ENCODE data around the gene PDLIM5. TPM values are rescaled to one million over a fixed set of nuclear protein-coding genes. Genes with fewer than 3 reads are reported as not detected.

PDLIM5 gene
- total and polyA plus RNA-seq, 2 of the 8 experiments (the other 6 are each of a cell fraction or from before 2014, with no cell fraction given), result 37.3 to 62.1 TPM

GRCh38 chr4:94491322-94491721 is 39.6 kb downstream of the PDLIM5 start:
- H4K5ac ChIP-seq (ENCODE audit: insufficient read length, low read depth, low read length), result no peak overlapping the region
- 88% methylated on average over 2 of the region's 2 CpGs; no CpG with 5 or more reads in 1 of the 2 experiments for WGBS, 2 experiments (ENCODE audit: extremely low coverage in 1 of 2, insufficient coverage in 1 of 2, insufficient read length in 1 of 2, insufficient replicate concordance in 2 of 2, low coverage in 1 of 2, low lambda C conversion rate in 2 of 2, missing lambda C conversion rate in 1 of 2)
- CTCF ChIA-PET (ENCODE audit: partially characterized antibody), result interaction anchor here (0.9 kb wide), 1 partner anchor 11 kb away, joined by 3 read pairs; no protein-coding TSS in a partner anchor
- TF ChIP-seq GTF2F1 (IDR thresholded peaks at IDR 0.05; ENCODE audit: borderline replicate concordance, low read depth, low read length) (no peak), KDM1A (IDR thresholded peaks at IDR 0.05; ENCODE audit: borderline replicate concordance, low read length) (no peak), POLR2AphosphoS5 (IDR thresholded peaks at IDR 0.05; ENCODE audit: low read depth, low read length) (no peak), PHF8 (conservative IDR thresholded peaks at IDR 0.05; ENCODE audit: low read depth, low read length) (no peak), SUZ12 (IDR thresholded peaks at IDR 0.05; ENCODE audit: low read length) (no peak), RAD21 (IDR thresholded peaks at IDR 0.05 in 1 of 2, conservative IDR thresholded peaks at IDR 0.05 in 1 of 2; ENCODE audit: low read depth in 2 of 2, low read length in 2 of 2) (no peak), SP2 (IDR thresholded peaks at IDR 0.05; ENCODE audit: low read length) (no peak), JUN (IDR thresholded peaks at IDR 0.05; ENCODE audit: low read depth, low read length) (no peak), HDAC6 (IDR thresholded peaks at IDR 0.05; ENCODE audit: low read depth, low read length) (no peak), NRF1 (IDR thresholded peaks at IDR 0.05; ENCODE audit: low read depth, low read length) (no peak), CEBPB (IDR thresholded peaks at IDR 0.05; ENCODE audit: low read depth, low read length) (no peak), EZH2 (IDR thresholded peaks at IDR 0.05; ENCODE audit: low read depth, low read length, severe bottlenecking) (no peak)
- H3K23ac ChIP-seq (ENCODE audit: insufficient read length), result no peak overlapping the region
- no peak overlapping the region for H4K91ac ChIP-seq (replicated peaks; ENCODE audit: insufficient read length, low read length)
- no peaks in the 10 kb centered on the region for H3K79me1 ChIP-seq (ENCODE audit: low read depth, low read length)
- DNase-seq (ENCODE audit: low read depth in 1 of 2, low spot score in 2 of 2) (no peak), FAIRE-seq (no peak)
- H3K18ac ChIP-seq (ENCODE audit: extremely low read depth, low read length), result no peak overlapping the region
- no peaks in the 10 kb centered on the region for H3K36me3 ChIP-seq (ENCODE audit: control insufficient read depth in 2 of 4, insufficient read depth in 4 of 4, low read length in 3 of 4)
- H3K4me2 ChIP-seq (ENCODE audit: insufficient read depth in 1 of 2, low read depth in 2 of 2, low read length in 2 of 2), result no peak overlapping the region
- no peak overlapping the region for H2BK12ac ChIP-seq (ENCODE audit: low read depth, low read length)
- no peak overlapping the region for H3K4ac ChIP-seq (replicated peaks; ENCODE audit: insufficient read length, low read depth, low read length)
- no peak overlapping the region for H2BK20ac ChIP-seq (ENCODE audit: low read length)
- no peak overlapping the region for H2BK120ac ChIP-seq (replicated peaks; ENCODE audit: low read depth, low read length)
- H3K23me2 ChIP-seq (ENCODE audit: low read depth, low read length), result no peaks in the 10 kb centered on the region
- no peak overlapping the region for H3K14ac ChIP-seq (ENCODE audit: insufficient read length)
- peaks cover 0 to 7% of the 10 kb centered on the region in 2 experiments; a peak in 1 of 4 replicates for H3K79me2 ChIP-seq (ENCODE audit: control insufficient read depth in 1 of 2, insufficient read depth in 2 of 2, low read length in 2 of 2)
- no peak overlapping the region for H3K4me3 ChIP-seq (ENCODE audit: extremely low read depth in 1 of 4, insufficient read depth in 2 of 4, low read depth in 3 of 4, low read length in 4 of 4)
- H3K9ac ChIP-seq (replicated peaks in 1 of 4; ENCODE audit: extremely low read depth in 1 of 4, low read depth in 3 of 4, low read length in 3 of 4), result no peak overlapping the region
- H2AK5ac ChIP-seq (ENCODE audit: low read depth, low read length), result no peak overlapping the region
- H3K27me3 ChIP-seq (replicated peaks in 1 of 4; ENCODE audit: control insufficient read depth in 3 of 4, extremely low read depth in 1 of 4, insufficient read depth in 3 of 4, low read length in 3 of 4), result no peaks in the 10 kb centered on the region
- POLR2A ChIA-PET (ENCODE audit: partially characterized antibody), result no interaction called here
- no peaks in the 10 kb centered on the region for H3K4me1 ChIP-seq (replicated peaks in 1 of 4; ENCODE audit: control insufficient read depth in 3 of 4, insufficient read depth in 4 of 4, low read length in 3 of 4)
- H4K8ac ChIP-seq (ENCODE audit: extremely low read depth, insufficient read depth, low read length), result no peak overlapping the region
- no peak overlapping the region for H2BK5ac ChIP-seq (ENCODE audit: low read depth, low read length)
- no peak overlapping the region for H2AFZ ChIP-seq (ENCODE audit: low read length)
- no peak overlapping the region for H2BK15ac ChIP-seq (ENCODE audit: low read length)
- no peak overlapping the region for H3K27ac ChIP-seq (ENCODE audit: low read depth, low read length)
- H4K20me1 ChIP-seq (replicated peaks in 1 of 2; ENCODE audit: control insufficient read depth in 1 of 2, insufficient read depth in 2 of 2, low read length in 2 of 2), result no peaks in the 10 kb centered on the region
- H3K56ac ChIP-seq (replicated peaks; ENCODE audit: insufficient read length, low read depth, low read length), result no peak overlapping the region
- no peaks in the 10 kb centered on the region for H3K9me3 ChIP-seq (ENCODE audit: insufficient read depth in 2 of 2, low read depth in 1 of 2, low read length in 1 of 2)

Data from H1 (cell line).